Endothelial cell of umbilical vein (primary cell): ENCODE data around the gene DARS1. TPM values are rescaled to one million over a fixed set of nuclear protein-coding genes. Genes with fewer than 3 reads are reported as not detected.

ENCODE experiments used
- BruUV-seq: library from RNA; stranded (reverse); fragments of 400-500 nt; replicated peaks from 2 replicates; lab custom pipeline; 2021; lab: Mats Ljungman, UMichigan
- CTCF ChIA-PET: fragments of 300-600, 350-600 bp; sonication (Branson Sonifier 250); formaldehyde crosslinking; loops from one replicate; lab custom pipeline; 2021; ENCODE audit warnings: antibody characterized with exemption, inconsistent platforms; lab: Charles Lee
- POLR2A ChIA-PET: fragments of 300-600, 350-600 bp; sonication (Branson Sonifier 250); formaldehyde crosslinking; loops from one replicate; lab custom pipeline; 2021; ENCODE audit warnings: antibody characterized with exemption, inconsistent platforms; lab: Charles Lee
- DNase-seq: peaks from one replicate; pipeline ENCODE4 v3.0.0-alpha.2; 2011; ENCODE audit warnings: low read depth, low spot score
- FAIRE-seq: peaks from 2 replicates; lab custom pipeline; 2011; peaks lifted over from hg19 to GRCh38; lab: Jason Lieb, UNC
- H2AFZ ChIP-seq: 2 replicates; pipeline ENCODE4 v1.6.0; 2012; ENCODE audit warnings: low read depth, low read length, control low read depth, inconsistent platforms
- H3K27ac ChIP-seq: 2 replicates; pipeline ENCODE4 v1.5.1; 2011; ENCODE audit warnings: low read depth, mild to moderate bottlenecking, control low read depth, low read length, moderate library complexity; ENCODE audit not compliant: insufficient read depth
- H3K27me3 ChIP-seq, 2 experiments: 2 replicates each; pipeline versions ENCODE4 v1.6.0 to v1.6.1; 2011; ENCODE audit warnings: low read length in 2 of 2, mixed read lengths in 1 of 2; ENCODE audit not compliant: control insufficient read depth in 2 of 2, insufficient read depth in 2 of 2
- H3K36me3 ChIP-seq, 2 experiments: 2 replicates in 1 of 2; 3 replicates in 1 of 2; pipeline ENCODE4 v1.5.1; 2011; ENCODE audit warnings: low read length in 2 of 2, mild to moderate bottlenecking in 1 of 2, moderate library complexity in 1 of 2; ENCODE audit not compliant: control insufficient read depth in 2 of 2, insufficient read depth in 2 of 2; ENCODE audit errors: extremely low read depth in 1 of 2
- H3K4me1 ChIP-seq: 3 replicates; pipeline ENCODE4 v1.5.1; 2011; ENCODE audit warnings: mild to moderate bottlenecking, low read length; ENCODE audit not compliant: control insufficient read depth, insufficient read depth; ENCODE audit errors: extremely low read depth
- H3K4me2 ChIP-seq: 2 replicates; pipeline ENCODE4 v1.6.1; 2011; ENCODE audit warnings: low read length, control low read depth, mixed read lengths; ENCODE audit not compliant: insufficient read depth
- H3K4me3 ChIP-seq, 3 experiments: fragments of 200-600 bp in 1 of 3; sonication (generic), shearing (Covaris generic) in 1 of 3; replicated peaks in 1 of 3; 2 replicates each; pipeline ENCODE4 v1.5.1; 2011 to 2016; ENCODE audit warnings: control low read depth in 3 of 3, low read length in 3 of 3, mild to moderate bottlenecking in 2 of 3, inconsistent platforms in 1 of 3, low read depth in 1 of 3, moderate library complexity in 1 of 3; ENCODE audit not compliant: insufficient read depth in 1 of 3
- H3K79me2 ChIP-seq: 2 replicates; pipeline ENCODE4 v1.6.0; 2012; ENCODE audit warnings: low read length, inconsistent platforms; ENCODE audit not compliant: control insufficient read depth, insufficient read depth
- H3K9ac ChIP-seq: replicated peaks from 2 replicates; pipeline ENCODE3; 2011; ENCODE audit warnings: low read length, control low read depth; ENCODE audit not compliant: insufficient read depth; ENCODE audit errors: extremely low read depth
- H3K9me1 ChIP-seq: replicated peaks from 3 replicates; pipeline ENCODE4 v1.6.0; 2011; ENCODE audit warnings: mild to moderate bottlenecking, low read length; ENCODE audit not compliant: control insufficient read depth, insufficient read depth; ENCODE audit errors: extremely low read depth
- H3K9me3 ChIP-seq: replicated peaks from 2 replicates; pipeline ENCODE4 v1.5.1; 2012; ENCODE audit warnings: low read length, inconsistent platforms; ENCODE audit not compliant: control insufficient read depth, insufficient read depth
- H4K20me1 ChIP-seq: replicated peaks from 2 replicates; pipeline ENCODE3; 2011; ENCODE audit warnings: mild to moderate bottlenecking, low read length; ENCODE audit not compliant: control insufficient read depth, insufficient read depth; ENCODE audit errors: extremely low read depth
- GATA2 ChIP-seq: IDR thresholded peaks from 2 replicates; pipeline ENCODE4 v1.7.0; 2011; ENCODE audit warnings: low read depth, mild to moderate bottlenecking, moderate library complexity, mixed read lengths, low read length; ENCODE audit not compliant: insufficient read length, insufficient read depth
- POLR2A ChIP-seq: IDR thresholded peaks from 2 replicates; pipeline ENCODE4 v1.6.1; 2012; ENCODE audit warnings: low read depth, mild to moderate bottlenecking, control low read depth, low read length
- dilution Hi-C: fragments of 300-500 bp; cut with MboI; formaldehyde crosslinking; loops from one replicate; pipeline ENCODE4 v1.15.0; 2019; ENCODE audit warnings: low sequenced_read_pairs; ENCODE audit not compliant: extremely low pct_ligation_motif_present
- intact Hi-C: fragments of 100-400 bp; cut with micrococcal nuclease; formaldehyde crosslinking; loops from one replicate; pipeline ENCODE4 v1.10.0; 2022
- polyA plus RNA-seq, 4 experiments: library from polyadenylated mRNA; depleted of rRNA in 3 of 4; stranded (reverse) in 3 of 4; unstranded in 1 of 4; fragments of >200 nt; gene quantifications; 2 replicates each; pipeline versions ENCODE4 v1.2.1 to v1.2.3, GENCODE V29; 2011 to 2012; ENCODE audit warnings: missing spikeins in 1 of 4
- total RNA-seq: library from RNA; stranded (reverse); gene quantifications from 2 replicates; pipeline ENCODE4 v1.2.3, GENCODE V29; 2021

DARS1 gene
- total and polyA plus RNA-seq, 2 donors (not counting 3 experiments of a cell fraction or from before 2014, with no cell fraction given) = 20.9 to 41.5 TPM

- dilution Hi-C loops = no loop called here
- CTCF ChIA-PET = no interaction called here
- FAIRE-seq = no peak
These were observed 8.9 kb upstream of the DARS1 start for GRCh38 chr2:135994281-135994680.

GRCh38 chr2:135993421-135993820, 8.0 kb upstream of the DARS1 start:
- Histone ChIP-seq H3K4me1 (no peaks in the 10 kb centered on the region), H3K27ac (no peak overlapping the region), H3K9ac (no peak overlapping the region), H3K27me3 (peaks cover 7 to 10% of the 10 kb centered on the region in 2 experiments), H2AFZ (no peak overlapping the region), H3K36me3 (no peaks in the 10 kb centered on the region), H3K9me1 (no peaks in the 10 kb centered on the region), H3K4me2 (no peak overlapping the region), H4K20me1 (no peaks in the 10 kb centered on the region), H3K9me3 (no peaks in the 10 kb centered on the region), H3K79me2 (no peaks in the 10 kb centered on the region), H3K4me3 (no peak overlapping the region)
- no TSS peak for BruUV-seq
- dilution Hi-C loops = no loop called here
- no peak for TF ChIP-seq GATA2
- no peak for TF ChIP-seq POLR2A
- ChIA-PET CTCF (no interaction called here), POLR2A (no interaction called here)
- no peak for FAIRE-seq
- no peak for DNase-seq
- intact Hi-C loops = no loop called here

More at GRCh38 chr2:135994281-135994680, 8.9 kb upstream of the DARS1 start:
- Histone ChIP-seq H3K4me2 (no peak overlapping the region), H3K79me2 (no peaks in the 10 kb centered on the region), H3K9me1 (no peaks in the 10 kb centered on the region), H3K27ac (no peak overlapping the region), H2AFZ (no peak overlapping the region), H4K20me1 (no peaks in the 10 kb centered on the region), H3K4me1 (no peaks in the 10 kb centered on the region), H3K9me3 (no peaks in the 10 kb centered on the region), H3K4me3 (no peak overlapping the region), H3K9ac (no peak overlapping the region), H3K27me3 (peaks cover 7 to 10% of the 10 kb centered on the region in 2 experiments), H3K36me3 (no peaks in the 10 kb centered on the region)
- POLR2A ChIA-PET = no interaction called here
- no peak for TF ChIP-seq GATA2
- no TSS peak for BruUV-seq
- DNase-seq = no peak
- intact Hi-C loops = no loop called here
